Stimulated activated naive CD4-positive, alpha-beta T cell treated with Interleukin-2 at 50 U/mL for 16 hours (primary cell): ENCODE data around the gene PHOSPHO1.

Source experiments
- DNase-seq: peaks from one replicate; lab custom pipeline; 2025; lab: John Stamatoyannopoulos, UW

The PHOSPHO1 gene

GRCh38 chr17:49218941-49219913, 11.4 kb downstream of the PHOSPHO1 start:
- DNase-seq = peak; percentile 23

DNA sequence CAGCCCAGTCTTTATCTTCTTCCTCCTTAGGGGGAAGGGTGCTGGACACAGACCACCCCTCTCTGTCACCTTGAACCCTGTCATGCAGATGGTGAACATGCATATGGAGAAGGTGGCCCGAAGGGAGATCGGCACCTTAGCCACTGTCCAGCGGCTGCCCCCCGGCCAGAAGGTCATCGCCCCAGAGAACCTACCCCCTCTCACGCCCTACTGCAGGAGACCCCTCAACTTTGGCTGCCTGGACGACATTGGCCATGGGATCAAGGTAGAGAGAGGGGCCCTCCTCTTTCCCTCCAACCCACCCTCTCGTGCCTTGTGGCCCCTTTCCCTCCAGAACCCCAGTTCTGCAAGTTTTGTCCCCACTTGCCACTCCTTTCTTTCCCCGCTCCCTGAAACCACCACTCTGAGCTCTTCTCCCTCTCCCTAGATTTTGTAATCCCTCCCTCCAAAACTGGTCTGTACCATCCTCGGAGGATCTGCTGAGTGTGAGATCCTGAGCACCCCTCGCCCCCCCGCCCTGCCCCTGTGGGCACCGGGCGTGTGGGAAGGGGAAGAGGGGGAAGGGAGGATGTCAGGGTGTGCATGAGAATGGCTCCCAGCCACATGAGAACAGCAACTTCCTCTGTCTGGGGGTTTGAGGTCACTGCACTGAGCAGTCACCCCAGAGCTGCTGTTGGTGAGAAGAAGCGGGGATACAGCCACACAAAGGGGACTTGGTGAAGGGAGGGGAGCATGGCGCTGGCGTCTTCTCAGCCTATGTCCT, 12.8 kb downstream of the PHOSPHO1 start:
- peak; percentile 37 for DNase-seq

GRCh38 chr17:49216953-49217650, 13.5 kb downstream of the PHOSPHO1 start:
- DNase-seq = no peak

- DNase-seq = no peak
These were observed 14.1 kb downstream of the PHOSPHO1 start for GRCh38 chr17:49216482-49216881.

DNA sequence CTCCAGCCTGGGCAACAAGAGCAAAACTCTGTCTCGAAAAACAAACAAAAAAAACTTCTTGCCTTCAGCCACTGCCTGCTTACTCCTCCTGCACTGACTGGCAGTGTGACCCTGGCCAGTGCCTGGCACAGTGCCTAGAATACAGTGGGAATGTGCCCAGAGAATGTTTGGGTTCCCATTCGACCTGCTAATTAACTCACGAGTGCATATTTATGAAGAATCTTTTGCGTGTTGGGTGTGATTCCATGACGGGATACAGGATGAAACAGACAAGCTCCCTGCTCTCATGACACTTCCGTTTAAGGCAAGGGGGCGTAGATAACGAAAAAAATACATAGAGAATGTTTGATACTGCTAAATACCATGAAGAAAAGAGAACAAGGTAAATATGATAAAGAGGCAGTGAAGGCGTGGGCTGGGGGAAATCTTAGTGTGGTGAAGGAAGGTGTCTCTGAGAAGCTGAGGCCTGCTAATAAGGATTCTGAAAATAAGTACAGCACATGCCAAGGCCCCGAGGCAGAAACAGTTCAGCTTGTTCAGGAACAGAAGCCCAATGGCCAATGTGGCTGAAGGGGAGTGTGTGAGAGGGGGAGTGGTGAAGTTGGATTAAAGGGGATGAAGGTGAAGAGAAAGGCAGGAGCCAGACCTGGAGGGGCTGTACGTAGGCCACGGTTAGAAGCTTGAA, 15.8 kb downstream of the PHOSPHO1 start:
- DNase-seq = no peak

- no peak for DNase-seq
These were observed 16.7 kb downstream of the PHOSPHO1 start for GRCh38 chr17:49213847-49214246.

GRCh38 chr17:49213399-49213798, 17.2 kb downstream of the PHOSPHO1 start:
- DNase-seq = no peak

- DNase-seq = peak; percentile 60
These were observed 20.2 kb downstream of the PHOSPHO1 start, which contains the start of the genes ABI3 and GNGT2 for GRCh38 chr17:49210158-49211029. TSS of gene ABI3 (plus strand) at chr17:49210707. CDS start at chr17:49210725, 18 bp downstream. TSS of gene GNGT2 (minus strand) at chr17:49210574. CDS start at chr17:49207422, 3,152 bp downstream.

GRCh38 chr17:49209061-49209571, 21.5 kb downstream of the PHOSPHO1 start:
- DNase-seq = no peak

- no peak for DNase-seq
These were observed 26.1 kb downstream of the PHOSPHO1 start for GRCh38 chr17:49204516-49204915.

GRCh38 chr17:49203796-49204195, 26.8 kb downstream of the PHOSPHO1 start:
- no peak for DNase-seq

DNA sequence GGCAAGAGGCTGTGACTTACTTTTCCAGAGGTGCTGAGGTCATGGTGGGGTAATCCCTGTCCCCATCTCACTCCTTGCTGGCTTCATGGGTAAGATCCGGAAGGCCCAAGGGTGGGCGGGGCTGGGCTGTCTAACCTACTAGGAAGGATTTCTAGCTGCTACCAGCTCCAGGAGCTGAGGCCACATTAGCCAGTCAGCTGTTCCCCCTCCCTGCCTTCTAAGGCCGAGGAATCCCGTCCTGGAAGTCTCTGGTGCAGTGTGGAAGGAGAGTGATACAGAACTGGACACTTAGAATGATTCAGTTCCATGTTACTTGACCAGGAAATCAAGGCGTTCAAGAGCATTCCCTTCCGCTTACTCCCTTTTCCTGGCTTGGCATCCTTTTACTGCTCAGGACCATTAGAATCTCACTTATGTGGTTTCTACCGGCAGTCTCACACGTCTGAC, 29.1 kb downstream of the PHOSPHO1 start:
- DNase-seq = no peak

DNA sequence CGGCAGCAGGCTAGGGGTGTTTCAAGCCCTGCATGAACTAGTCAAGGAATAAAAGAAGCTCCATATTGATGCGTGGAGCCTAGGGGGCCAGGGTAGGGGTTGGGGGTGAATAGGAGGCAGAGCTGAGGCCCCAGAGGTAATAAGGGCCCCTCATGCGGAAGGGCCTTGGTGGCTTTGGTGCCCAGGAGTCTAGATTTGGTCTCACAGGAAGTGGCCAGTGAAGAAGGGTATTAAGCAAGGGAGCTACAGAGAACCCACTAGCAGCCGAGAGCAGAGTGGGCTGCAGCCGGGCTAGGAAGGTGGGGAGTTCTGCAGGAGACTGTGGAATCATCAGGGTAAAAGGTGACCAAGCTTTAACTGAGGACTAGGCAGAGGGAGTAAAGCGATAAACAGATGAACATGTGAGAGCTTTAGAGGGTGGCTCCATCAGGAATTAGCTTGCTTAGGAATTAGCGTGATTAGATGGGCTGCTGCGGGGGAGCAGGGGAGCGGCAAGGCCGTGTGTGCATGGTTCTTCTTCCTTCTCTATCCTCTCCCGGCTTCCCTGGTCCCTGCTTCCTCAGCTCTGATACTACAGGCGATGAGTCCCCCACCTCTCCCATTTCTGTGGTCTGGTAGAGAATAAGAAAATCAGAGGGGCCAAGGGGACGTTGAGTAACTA, 30.0 kb downstream of the PHOSPHO1 start:
- DNase-seq = no peak

GRCh38 chr17:49198211-49198610, 32.4 kb downstream of the PHOSPHO1 start:
- DNase-seq = no peak

DNA sequence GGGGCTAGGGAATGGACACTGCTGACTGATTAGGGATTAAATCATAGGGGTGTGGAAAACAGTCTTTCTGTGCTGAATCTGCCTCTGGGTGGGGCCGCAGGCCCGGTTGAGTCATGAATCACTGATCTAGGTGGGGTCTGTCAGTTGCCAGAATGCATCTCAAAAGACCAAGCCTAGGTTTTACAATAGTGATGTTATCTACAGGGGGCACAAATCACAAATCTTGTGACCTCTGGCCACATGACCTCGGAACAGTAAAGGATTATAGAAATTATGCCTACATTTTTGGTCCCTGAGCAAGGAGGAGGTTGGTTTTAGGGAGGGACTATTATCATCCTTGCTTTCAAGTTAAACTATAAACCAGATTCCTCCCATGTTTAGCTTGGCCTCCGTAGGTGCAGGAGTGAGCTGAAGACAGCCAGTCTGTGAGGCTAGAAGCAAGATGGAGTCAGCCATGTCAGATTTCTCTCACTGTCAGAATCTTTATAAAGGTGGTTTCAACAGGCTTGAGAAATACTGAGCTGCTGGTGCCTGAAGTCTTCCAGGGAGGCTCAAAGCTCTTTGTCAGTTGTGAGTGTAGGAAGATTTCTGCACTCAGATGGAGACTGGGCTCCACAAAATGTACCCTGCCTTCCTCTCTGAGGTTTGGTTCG, 33.1 kb downstream of the PHOSPHO1 start:
- no peak for DNase-seq

DNA sequence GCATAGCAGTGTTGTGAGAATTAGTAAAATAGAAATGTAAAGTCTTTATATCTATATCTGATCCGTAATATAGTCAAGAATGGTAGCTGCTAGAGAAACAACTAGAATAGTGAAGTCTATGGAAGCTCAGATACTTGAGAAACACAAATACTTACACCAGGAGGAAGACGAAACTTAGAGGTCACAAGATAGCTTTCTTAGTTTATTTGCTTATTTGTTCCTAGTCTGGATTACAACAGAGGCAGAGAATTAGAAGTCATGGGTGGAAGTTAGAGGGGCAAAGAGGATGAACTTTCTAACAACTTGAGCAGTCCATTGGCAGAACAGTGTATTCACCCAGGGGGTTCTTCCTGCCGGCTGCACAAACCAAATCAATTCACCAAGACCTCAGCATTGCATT, 34.1 kb downstream of the PHOSPHO1 start:
- DNase-seq = no peak

DNA sequence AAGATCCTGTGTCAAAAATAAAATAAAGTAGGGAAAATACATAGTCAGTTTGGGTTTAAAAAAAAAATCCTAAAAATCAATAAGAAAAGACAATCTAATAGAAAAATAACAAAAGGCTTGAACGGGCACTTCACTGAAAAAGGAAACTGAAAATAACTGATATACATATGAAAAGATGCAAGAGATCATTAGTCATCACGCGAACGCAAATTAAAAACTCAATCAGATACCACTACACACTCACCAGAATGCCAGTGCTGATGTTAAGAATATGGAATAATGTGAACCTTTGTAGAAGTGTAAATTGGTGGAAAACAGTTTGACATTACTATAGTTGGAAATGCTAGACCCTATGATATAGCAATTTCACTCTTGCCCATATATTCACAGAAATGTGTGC, 34.8 kb downstream of the PHOSPHO1 start:
- DNase-seq = no peak

DNA sequence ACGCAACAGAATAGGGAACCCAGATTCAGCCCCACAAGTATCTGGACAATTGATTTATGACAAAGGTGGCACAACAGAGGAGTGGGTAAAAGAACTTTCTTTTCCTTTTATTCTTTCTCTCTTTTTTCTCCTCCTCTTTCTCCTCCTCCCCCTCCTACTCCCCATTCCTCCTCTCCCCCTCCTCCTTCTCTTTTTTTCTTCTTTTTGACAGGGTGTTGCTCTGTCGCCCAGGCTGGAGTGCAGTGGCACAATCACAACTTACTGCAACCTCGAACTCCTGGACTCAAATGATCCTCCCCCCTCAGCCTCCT, 36.3 kb downstream of the PHOSPHO1 start:
- no peak for DNase-seq
